Stimulated activated CD4-positive, alpha-beta T cell treated with anti-CD3 and anti-CD28 coated beads, TNF-alpha, amount 100 ng/mL, for 4 hours (primary cell): ENCODE data around the gene SLC13A4.

Source experiments
- DNase-seq, 3 experiments: peaks; one replicate each; pipeline ENCODE4 v3.0.0-alpha.2; 2020; ENCODE audit warnings: low read depth in 3 of 3

SLC13A4 gene

GRCh38 chr7:135718794-135719437 lies 9.1 kb downstream of the SLC13A4 start:
- DNase-seq = no peak

GRCh38 chr7:135718219-135718618 lies 9.8 kb downstream of the SLC13A4 start:
- no peak for DNase-seq

- DNase-seq = no peak
Measured at GRCh38 chr7:135717693-135718092, 10.3 kb downstream of the SLC13A4 start.

DNA sequence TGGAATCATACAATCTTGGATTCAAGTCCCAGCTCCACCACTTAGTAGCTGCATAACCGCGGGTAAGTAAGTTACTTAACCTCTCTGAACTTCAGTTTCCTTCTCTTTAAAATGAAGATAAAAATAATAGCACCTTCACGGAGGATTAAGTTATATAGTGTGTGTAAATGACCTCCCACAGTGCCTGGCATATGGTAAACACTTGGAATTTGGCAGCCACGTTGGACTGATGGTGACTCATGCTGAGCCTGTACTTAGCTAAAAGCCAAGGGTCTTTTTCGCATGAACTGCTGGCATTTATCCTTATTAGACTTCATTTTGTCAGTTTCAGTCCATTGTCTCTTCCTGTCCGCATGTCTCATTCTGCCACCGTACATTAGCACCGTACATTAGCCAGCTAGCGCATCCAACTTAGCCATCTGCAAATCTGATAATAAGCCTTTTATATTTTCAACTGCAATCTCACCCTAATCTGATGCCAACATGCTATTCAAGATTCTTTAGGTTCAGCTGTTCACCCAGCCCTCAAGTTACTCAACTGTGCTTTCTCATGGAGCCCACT lies 11.2 kb downstream of the SLC13A4 start:
- DNase-seq = no peak

GRCh38 chr7:135715673-135716072 lies 12.3 kb downstream of the SLC13A4 start:
- DNase-seq = no peak

DNA sequence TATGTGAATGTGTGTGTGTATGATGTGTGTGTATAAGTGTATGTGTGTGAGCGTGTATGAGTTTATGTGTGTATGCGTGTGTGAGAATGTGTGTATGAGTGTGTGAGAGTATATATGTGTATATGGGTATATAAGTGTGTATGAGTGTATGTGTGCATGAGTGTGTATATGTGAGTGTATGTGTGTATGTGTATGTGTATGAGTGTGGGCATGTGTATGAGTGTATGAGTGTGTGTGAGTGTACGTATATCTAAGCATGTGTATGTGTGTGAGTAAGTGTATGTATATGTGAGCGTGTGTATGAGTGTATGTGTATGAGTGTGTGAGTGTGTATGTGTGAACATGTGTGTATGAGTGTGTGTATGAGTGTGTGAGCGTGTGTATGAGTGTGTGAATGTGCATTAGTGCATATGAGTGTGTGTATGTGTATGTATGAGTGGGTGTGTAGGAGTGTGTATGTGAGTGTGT lies 12.9 kb downstream of the SLC13A4 start:
- DNase-seq = no peak

GRCh38 chr7:135714534-135715009 lies 13.4 kb downstream of the SLC13A4 start:
- DNase-seq = no peak

DNA sequence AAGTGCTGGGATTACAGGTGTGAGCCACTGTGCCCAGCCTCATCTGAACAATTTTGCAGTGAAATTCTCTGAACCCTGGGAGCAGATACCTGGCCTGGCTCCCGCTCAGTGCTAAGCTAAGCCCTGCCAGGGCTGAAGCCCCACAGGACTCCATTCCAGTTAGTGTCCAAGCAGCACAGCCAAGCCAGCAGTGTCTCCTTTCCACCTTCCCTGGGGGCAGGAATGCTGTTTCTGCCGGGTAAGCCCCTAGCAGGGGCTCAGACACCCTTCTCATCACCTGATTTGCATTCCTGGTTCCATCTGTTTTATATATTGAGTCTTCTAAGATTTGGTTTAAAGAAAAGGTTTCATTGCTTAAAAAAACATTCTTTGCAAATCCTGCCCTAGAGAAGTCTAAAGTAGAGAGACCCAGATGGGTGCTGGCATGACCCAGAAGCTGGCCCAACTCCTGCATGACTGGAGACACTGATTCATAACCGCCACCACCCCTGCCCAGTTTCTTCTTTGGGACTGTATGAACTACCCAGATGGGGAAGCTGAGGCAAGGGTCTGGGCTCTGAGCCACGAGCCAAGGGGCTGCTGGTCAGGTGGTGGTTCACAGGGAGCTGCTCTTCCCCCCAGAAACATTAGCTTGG lies 14.0 kb downstream of the SLC13A4 start:
- no peak for DNase-seq

DNA sequence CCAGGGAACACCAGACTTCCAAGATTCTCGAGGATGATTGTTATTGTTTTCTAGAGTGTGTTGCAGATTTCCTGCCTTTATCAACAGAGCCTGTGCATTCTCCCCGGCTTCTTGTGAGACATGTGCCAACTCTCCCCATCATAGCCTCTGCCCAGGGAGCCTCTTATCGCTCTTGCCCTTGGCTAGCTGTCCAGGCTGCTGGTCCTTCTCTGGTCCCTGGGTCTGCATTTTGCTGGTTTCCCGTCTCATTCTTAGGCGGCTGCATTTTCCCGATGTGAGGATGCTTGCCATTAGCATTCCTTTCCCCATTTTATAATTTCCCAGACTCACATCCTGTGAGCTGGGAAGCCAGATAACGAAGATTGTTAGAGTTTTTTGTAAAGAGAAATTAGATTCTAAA lies 15.2 kb downstream of the SLC13A4 start:
- DNase-seq = no peak

DNA sequence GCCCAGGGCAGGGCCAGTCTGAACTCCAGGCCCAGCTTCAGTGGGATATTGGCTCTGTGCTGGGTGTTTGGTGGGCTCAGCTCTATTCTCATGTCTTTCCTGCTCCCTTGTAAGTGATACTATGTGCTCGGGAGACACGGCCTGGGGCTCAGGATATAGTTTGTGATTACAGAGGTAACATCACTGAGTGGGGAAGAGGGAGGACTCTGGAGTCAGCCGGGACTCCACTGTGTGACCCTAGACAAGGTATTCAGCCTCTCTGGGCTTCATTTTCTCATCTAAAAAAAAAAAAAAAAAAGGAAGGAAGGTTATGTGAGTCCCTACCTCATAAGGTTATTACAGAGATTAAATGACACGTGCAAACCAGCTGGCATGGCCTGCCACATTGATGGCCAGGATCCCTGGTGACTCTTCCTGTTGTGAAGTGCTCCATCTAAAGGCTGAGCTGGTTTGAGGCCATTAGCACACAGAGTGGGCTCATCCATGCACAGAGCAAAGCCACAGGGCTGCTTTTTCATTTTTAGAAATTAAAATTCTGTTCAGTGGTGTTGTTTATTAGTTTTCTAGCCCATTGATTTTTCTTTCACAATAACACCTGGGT lies 15.7 kb downstream of the SLC13A4 start:
- DNase-seq = no peak

- DNase-seq = no peak
Measured at GRCh38 chr7:135711139-135711469, 16.9 kb downstream of the SLC13A4 start.

DNA sequence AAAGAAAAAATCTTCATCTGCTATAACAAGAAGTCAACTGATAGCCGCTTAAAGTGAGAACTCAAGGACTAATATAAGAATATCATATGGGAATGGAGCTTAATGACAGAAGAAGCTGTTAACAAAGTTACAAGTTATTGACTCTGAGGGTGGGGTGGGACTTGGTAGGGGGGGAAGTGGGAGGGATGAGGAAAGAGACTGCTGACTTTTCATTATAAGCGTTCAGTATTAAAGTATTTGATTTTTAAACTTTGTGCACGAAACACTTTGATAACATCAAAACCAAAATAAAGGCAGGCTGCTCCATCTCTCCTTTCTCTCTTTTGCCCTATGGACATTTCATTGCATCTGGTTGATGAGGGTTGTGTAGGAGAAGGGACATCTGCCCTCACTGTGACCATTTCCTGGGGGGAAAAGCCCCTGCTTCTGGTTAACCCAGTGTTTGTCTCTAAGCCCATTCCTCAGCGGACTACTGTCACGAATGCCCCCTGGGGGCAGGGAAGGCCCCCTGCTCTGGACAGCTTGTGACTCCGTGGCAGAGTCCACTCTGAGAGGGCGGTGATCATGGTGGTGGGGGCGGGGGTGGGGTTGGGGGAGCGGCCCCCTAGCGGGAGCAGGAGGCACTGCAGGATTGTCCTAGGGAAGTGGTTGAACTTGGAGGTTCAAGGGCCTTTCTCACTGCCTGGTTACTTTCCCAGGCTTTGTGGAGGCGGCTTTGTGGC lies 17.4 kb downstream of the SLC13A4 start:
- no peak for DNase-seq

DNA sequence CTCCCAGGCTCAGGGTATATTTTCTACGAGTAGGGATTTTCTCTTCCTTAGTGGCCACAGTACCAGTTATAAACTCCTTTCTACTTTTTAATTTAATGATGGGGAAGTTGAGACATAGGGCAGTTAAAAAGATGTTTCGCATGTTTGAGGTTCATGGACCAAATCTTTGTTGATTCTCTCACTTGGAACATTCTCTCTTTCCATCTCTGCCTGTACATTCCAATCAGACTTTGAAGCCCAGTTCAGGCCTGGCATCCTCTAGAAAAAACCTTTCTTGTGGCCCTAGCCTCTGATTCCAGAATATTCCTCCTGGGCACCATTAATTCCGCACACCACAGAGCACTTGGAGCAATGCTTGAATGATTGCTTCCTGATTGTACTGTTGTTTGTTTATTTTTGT lies 18.5 kb downstream of the SLC13A4 start:
- no peak for DNase-seq

DNA sequence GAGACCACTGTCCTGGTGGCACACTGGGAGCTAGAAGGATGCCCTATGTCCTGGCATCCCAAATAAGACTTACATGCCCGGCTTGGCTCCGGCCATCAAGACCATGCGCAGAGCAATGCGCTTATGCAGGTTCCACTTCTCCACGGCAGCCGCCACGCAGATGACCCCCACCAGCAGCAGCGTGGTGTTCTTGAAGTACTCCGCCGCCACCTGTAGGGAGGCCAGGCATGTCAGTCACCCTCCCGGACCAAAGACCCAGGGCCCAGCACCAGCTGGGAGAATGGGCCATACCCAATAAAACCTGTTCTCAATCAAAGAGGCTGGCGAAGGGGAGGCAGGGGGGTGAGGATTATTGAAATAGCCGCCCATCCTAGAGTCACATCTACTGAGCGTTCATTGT lies 19.9 kb downstream of the SLC13A4 start:
- DNase-seq = no peak

GRCh38 chr7:135707570-135707966 lies 20.4 kb downstream of the SLC13A4 start:
- DNase-seq = no peak

DNA sequence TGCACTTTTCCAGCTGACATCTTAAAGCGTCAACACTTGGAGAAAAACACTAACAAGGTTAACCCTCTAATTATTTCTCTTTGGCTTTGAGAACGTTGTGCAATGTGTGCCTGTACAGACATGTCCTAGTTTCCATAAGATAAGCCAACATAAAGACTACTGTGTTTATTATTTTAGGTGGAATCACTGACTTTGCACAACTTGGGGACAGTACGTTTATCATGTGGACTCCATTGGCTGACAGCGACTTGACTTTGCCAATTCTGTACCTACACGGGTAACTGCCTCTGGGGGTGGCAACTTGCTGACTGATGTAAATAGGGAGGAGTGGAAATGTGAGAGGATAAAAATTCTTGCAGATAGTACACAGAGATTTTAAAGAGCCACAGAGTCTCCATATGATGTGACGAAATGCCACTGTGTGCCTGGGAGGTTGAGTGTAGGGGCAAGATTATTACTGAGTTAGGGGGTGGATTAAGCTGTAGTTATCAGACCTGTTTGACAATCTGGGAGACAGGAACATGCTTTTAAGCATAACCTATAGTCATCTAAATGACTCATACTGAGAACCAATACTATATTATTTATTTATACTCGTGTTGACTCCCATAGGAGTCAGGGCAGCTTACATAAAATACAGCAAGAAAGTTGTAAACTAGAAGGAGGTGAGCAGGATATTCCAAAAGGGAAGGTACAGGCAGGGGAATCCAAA lies 21.0 kb downstream of the SLC13A4 start:
- DNase-seq = no peak

GRCh38 chr7:135706038-135706742 lies 21.8 kb downstream of the SLC13A4 start:
- no peak for DNase-seq

- no peak for DNase-seq
Measured at GRCh38 chr7:135704698-135705097, 23.3 kb downstream of the SLC13A4 start.

- no peak for DNase-seq
Measured at GRCh38 chr7:135704074-135704473, 23.9 kb downstream of the SLC13A4 start.

- DNase-seq = no peak
Measured at GRCh38 chr7:135697276-135698049, 30.5 kb downstream of the SLC13A4 start.
